Measurements from ENCODE around the gene PLCB3. TPM values are rescaled to one million over a fixed set of nuclear protein-coding genes. Genes with fewer than 3 reads are reported as not detected.

Gene PLCB3
- total RNA-seq: 10 to 100 TPM; 29.4 to 32.3 TPM
- polyA plus RNA-seq: 10 to 100 TPM; 16.9 to 27.2 TPM
- long read RNA-seq, donor 1, partial matches to known transcripts: 5 of 7 reads
- long read RNA-seq, donor 1, other reads (novel, unspliced or antisense): 2 of 7 reads
- long read RNA-seq, donor 2, full-length matches to known transcripts: 2 of 16 reads
- long read RNA-seq, donor 2, partial matches to known transcripts: 11 of 16 reads
- long read RNA-seq, donor 2, other reads (novel, unspliced or antisense): 3 of 16 reads

GRCh38 chr11:64251016-64251752, at the start of gene PLCB3:
Gene PLCB3 (plus strand): TSS chr11:64251530. CDS start chr11:64251650, 120 bp downstream.
- Histone ChIP-seq H3K4me1 (ENCODE audit: control insufficient read depth in 1 of 2, insufficient read depth in 2 of 2, low read length in 2 of 2) (no peaks in the 10 kb centered on the region), H3K9me3 (ENCODE audit: control insufficient read depth, low read length) (no peaks in the 10 kb centered on the region), H3K4me3 (ENCODE audit: low read length in 2 of 2) (peak within 1 kb of the TSS; percentile 59 to 81), H3K36me3 (ENCODE audit: control insufficient read depth in 1 of 2, insufficient read depth in 2 of 2, low read length in 1 of 2) (no peaks in the 10 kb centered on the region), H3K27me3 (ENCODE audit: control insufficient read depth in 1 of 2, insufficient read depth in 2 of 2, low read length in 1 of 2) (no peaks in the 10 kb centered on the region), H3K27ac (ENCODE audit: low read depth in 1 of 2, low read length in 2 of 2) (peak within 1 kb of the TSS in 1 of 2 donors; percentile 14)
- peak; percentile 76 for ATAC-seq (ENCODE audit: low FRiP score)
- WGBS, 2 donors: 1 to 2% methylated on average over 32 to 75 of the region's 75 CpGs
- intact Hi-C loops (cut with DNase I): loop anchor here in 1 of 2 donors (2.0 kb wide), 1 partner anchor 18 kb away; no protein-coding TSS in a partner anchor
- DNase-seq: peak in 1 of 2 donors; percentile 85

- DNase-seq (no peak), ATAC-seq (ENCODE audit: low FRiP score) (no peak)
- 70 to 73% methylated on average over 3 of the region's 3 CpGs for WGBS, 2 donors
- no peaks in the 10 kb centered on the region for H3K4me1 ChIP-seq (ENCODE audit: control insufficient read depth in 1 of 2, insufficient read depth in 2 of 2, low read length in 2 of 2)
- H3K4me3 ChIP-seq (ENCODE audit: low read length in 2 of 2): no peak overlapping the region
- H3K27ac ChIP-seq (ENCODE audit: low read depth in 1 of 2, low read length in 2 of 2): no peak overlapping the region
- intact Hi-C loops (cut with DNase I): loop anchor here in 1 of 2 donors (5.0 kb wide), 1 partner anchor 101 kb away; the partner anchor contains the start of gene CATSPERZ
- H3K9me3 ChIP-seq (ENCODE audit: control insufficient read depth, low read length): no peaks in the 10 kb centered on the region
- H3K36me3 ChIP-seq (ENCODE audit: control insufficient read depth in 1 of 2, insufficient read depth in 2 of 2, low read length in 1 of 2): peaks cover 10 to 17% of the 10 kb centered on the region in 2 donors
- H3K27me3 ChIP-seq (ENCODE audit: control insufficient read depth in 1 of 2, insufficient read depth in 2 of 2, low read length in 1 of 2): no peaks in the 10 kb centered on the region
Measured at GRCh38 chr11:64201543-64201942, 49.8 kb upstream of the PLCB3 start.

- no peaks in the 10 kb centered on the region for H3K27me3 ChIP-seq (ENCODE audit: control insufficient read depth in 1 of 2, insufficient read depth in 2 of 2, low read length in 1 of 2)
- H3K27ac ChIP-seq (ENCODE audit: low read depth in 1 of 2, low read length in 2 of 2): no peak overlapping the region
- intact Hi-C loops (cut with DNase I): loop anchor here in 1 of 2 donors (5.0 kb wide), 1 partner anchor 99 kb away; the partner anchor contains the start of gene CATSPERZ
- 95 to 99% methylated on average over 7 to 9 of the region's 9 CpGs for WGBS, 2 donors
- ATAC-seq (ENCODE audit: low FRiP score): no peak
- no peaks in the 10 kb centered on the region for H3K4me1 ChIP-seq (ENCODE audit: control insufficient read depth in 1 of 2, insufficient read depth in 2 of 2, low read length in 2 of 2)
- no peaks in the 10 kb centered on the region for H3K9me3 ChIP-seq (ENCODE audit: control insufficient read depth, low read length)
- DNase-seq: no peak
- no peak overlapping the region for H3K4me3 ChIP-seq (ENCODE audit: low read length in 2 of 2)
- peaks cover 8 to 10% of the 10 kb centered on the region in 2 donors for H3K36me3 ChIP-seq (ENCODE audit: control insufficient read depth in 1 of 2, insufficient read depth in 2 of 2, low read length in 1 of 2)
Measured at GRCh38 chr11:64202992-64203391, 48.3 kb upstream of the PLCB3 start.

GRCh38 chr11:64203421-64204079, 47.8 kb upstream of the PLCB3 start:
- H3K9me3 ChIP-seq (ENCODE audit: control insufficient read depth, low read length): no peaks in the 10 kb centered on the region
- H3K36me3 ChIP-seq (ENCODE audit: control insufficient read depth in 1 of 2, insufficient read depth in 2 of 2, low read length in 1 of 2): peaks cover 4 to 8% of the 10 kb centered on the region in 2 donors
- intact Hi-C loops (cut with DNase I): loop anchor here (2.0 to 5.0 kb wide), 2 partner anchors 97 to 99 kb away; partner anchors contain the start of gene CATSPERZ (in 2 of the 2)
- no peak for DNase-seq
- no peak for ATAC-seq (ENCODE audit: low FRiP score)
- H3K27me3 ChIP-seq (ENCODE audit: control insufficient read depth in 1 of 2, insufficient read depth in 2 of 2, low read length in 1 of 2): no peaks in the 10 kb centered on the region
- H3K4me3 ChIP-seq (ENCODE audit: low read length in 2 of 2): no peak overlapping the region
- no peak overlapping the region for H3K27ac ChIP-seq (ENCODE audit: low read depth in 1 of 2, low read length in 2 of 2)
- H3K4me1 ChIP-seq (ENCODE audit: control insufficient read depth in 1 of 2, insufficient read depth in 2 of 2, low read length in 2 of 2): no peaks in the 10 kb centered on the region
- WGBS, 2 donors: 89 to 91% methylated on average over 27 of the region's 27 CpGs

GRCh38 chr11:64204080-64204440, 47.3 kb upstream of the PLCB3 start:
- ATAC-seq (ENCODE audit: low FRiP score) (no peak), DNase-seq (no peak)
- Histone ChIP-seq H3K4me3 (ENCODE audit: low read length in 2 of 2) (no peak overlapping the region), H3K9me3 (ENCODE audit: control insufficient read depth, low read length) (no peaks in the 10 kb centered on the region), H3K36me3 (ENCODE audit: control insufficient read depth in 1 of 2, insufficient read depth in 2 of 2, low read length in 1 of 2) (peaks cover 4 to 8% of the 10 kb centered on the region in 2 donors), H3K27ac (ENCODE audit: low read depth in 1 of 2, low read length in 2 of 2) (no peak overlapping the region), H3K27me3 (ENCODE audit: control insufficient read depth in 1 of 2, insufficient read depth in 2 of 2, low read length in 1 of 2) (no peaks in the 10 kb centered on the region), H3K4me1 (ENCODE audit: control insufficient read depth in 1 of 2, insufficient read depth in 2 of 2, low read length in 2 of 2) (no peaks in the 10 kb centered on the region)
- intact Hi-C loops (cut with DNase I): loop anchor here (2.0 to 5.0 kb wide), 2 partner anchors 97 to 98 kb away; partner anchors contain the start of gene CATSPERZ (in 2 of the 2)
- WGBS, 2 donors: 79 to 85% methylated on average over 15 to 16 of the region's 16 CpGs

- no peak overlapping the region for H3K4me3 ChIP-seq (ENCODE audit: low read length in 2 of 2)
- ATAC-seq (ENCODE audit: low FRiP score) (peak; percentile 74), DNase-seq (peak; percentile 92 to 94)
- H3K9me3 ChIP-seq (ENCODE audit: control insufficient read depth, low read length): no peaks in the 10 kb centered on the region
- no peak overlapping the region for H3K27ac ChIP-seq (ENCODE audit: low read depth in 1 of 2, low read length in 2 of 2)
- H3K27me3 ChIP-seq (ENCODE audit: control insufficient read depth in 1 of 2, insufficient read depth in 2 of 2, low read length in 1 of 2): no peaks in the 10 kb centered on the region
- intact Hi-C loops (cut with DNase I): loop anchor here (2.0 to 5.0 kb wide), 2 partner anchors 96 to 98 kb away; partner anchors contain the start of gene CATSPERZ (in 2 of the 2)
- H3K4me1 ChIP-seq (ENCODE audit: control insufficient read depth in 1 of 2, insufficient read depth in 2 of 2, low read length in 2 of 2): no peaks in the 10 kb centered on the region
- 35 to 37% methylated on average over 7 of the region's 7 CpGs for WGBS, 2 donors
- peaks cover 4 to 8% of the 10 kb centered on the region in 2 donors for H3K36me3 ChIP-seq (ENCODE audit: control insufficient read depth in 1 of 2, insufficient read depth in 2 of 2, low read length in 1 of 2)
Measured at GRCh38 chr11:64204464-64204989, 46.8 kb upstream of the PLCB3 start.

GRCh38 chr11:64206457-64207255, 44.7 kb upstream of the PLCB3 start, which contains the start of gene FERMT3:
Gene FERMT3 (plus strand): TSS chr11:64206721. CDS start chr11:64207365, 644 bp downstream.
- intact Hi-C loops (cut with DNase I): no loop called here
- peak in 1 of 2 donors; percentile 88 for DNase-seq

More at GRCh38 chr11:64206457-64207255, 44.7 kb upstream of the PLCB3 start, which contains the start of gene FERMT3:
- ATAC-seq (ENCODE audit: low FRiP score): peak; percentile 27
- Histone ChIP-seq H3K27ac (ENCODE audit: low read depth in 1 of 2, low read length in 2 of 2) (peak within 1 kb of the TSS in 1 of 2 donors; percentile 3), H3K4me1 (ENCODE audit: control insufficient read depth in 1 of 2, insufficient read depth in 2 of 2, low read length in 2 of 2) (no peaks in the 10 kb centered on the region), H3K4me3 (ENCODE audit: low read length in 2 of 2) (no peak within 1 kb of the TSS), H3K9me3 (ENCODE audit: control insufficient read depth, low read length) (no peaks in the 10 kb centered on the region), H3K27me3 (ENCODE audit: control insufficient read depth in 1 of 2, insufficient read depth in 2 of 2, low read length in 1 of 2) (no peaks in the 10 kb centered on the region), H3K36me3 (ENCODE audit: control insufficient read depth in 1 of 2, insufficient read depth in 2 of 2, low read length in 1 of 2) (peaks cover 0 to 7% of the 10 kb centered on the region in 2 donors)
- WGBS, 2 donors: 71 to 77% methylated on average over 26 to 27 of the region's 27 CpGs
